Measurements from ENCODE around the gene PLAU. TPM values are rescaled to one million over a fixed set of nuclear protein-coding genes. Genes with fewer than 3 reads are reported as not detected.

PLAU gene
- total RNA-seq: 137 and 470 TPM in 2 replicates

- no peak for DNase-seq (ENCODE audit: extremely low read depth, low read depth, low spot score)
Observed at GRCh38 chr10:73910764-73911552, at the start of gene PLAU. PLAU (plus strand) TSS chr10:73911132; CDS start chr10:73911556, 424 bp downstream.

- no peak for DNase-seq (ENCODE audit: extremely low read depth, low read depth, low spot score)
Observed at GRCh38 chr10:73862011-73862410, 48.9 kb upstream of the PLAU start.

- DNase-seq (ENCODE audit: extremely low read depth, low read depth, low spot score): no peak
Observed at GRCh38 chr10:73863039-73863817, 47.7 kb upstream of the PLAU start.

GRCh38 chr10:73864229-73864628 lies 46.7 kb upstream of the PLAU start:
- DNase-seq (ENCODE audit: extremely low read depth, low read depth, low spot score): no peak

GRCh38 chr10:73865107-73865458 lies 45.8 kb upstream of the PLAU start:
- no peak for DNase-seq (ENCODE audit: extremely low read depth, low read depth, low spot score)

GRCh38 chr10:73865459-73866442 lies 45.2 kb upstream of the PLAU start:
- DNase-seq (ENCODE audit: extremely low read depth, low read depth, low spot score): no peak

GRCh38 chr10:73866621-73867020 lies 44.3 kb upstream of the PLAU start:
- DNase-seq (ENCODE audit: extremely low read depth, low read depth, low spot score): no peak

- no peak for DNase-seq (ENCODE audit: extremely low read depth, low read depth, low spot score)
Observed at GRCh38 chr10:73867126-73867807, 43.7 kb upstream of the PLAU start.

GRCh38 chr10:73867871-73868631 lies 42.9 kb upstream of the PLAU start:
- no peak for DNase-seq (ENCODE audit: extremely low read depth, low read depth, low spot score)

- DNase-seq (ENCODE audit: extremely low read depth, low read depth, low spot score): no peak
Observed at GRCh38 chr10:73868655-73869195, 42.2 kb upstream of the PLAU start.

- DNase-seq (ENCODE audit: extremely low read depth, low read depth, low spot score): no peak
Observed at GRCh38 chr10:73871295-73872189, 39.4 kb upstream of the PLAU start.

GRCh38 chr10:73872190-73872710 lies 38.7 kb upstream of the PLAU start:
- no peak for DNase-seq (ENCODE audit: extremely low read depth, low read depth, low spot score)

GRCh38 chr10:73873142-73873837 lies 37.6 kb upstream of the PLAU start:
- DNase-seq (ENCODE audit: extremely low read depth, low read depth, low spot score): no peak

- DNase-seq (ENCODE audit: extremely low read depth, low read depth, low spot score): no peak
Observed at GRCh38 chr10:73873838-73874215, 37.1 kb upstream of the PLAU start.

- no peak for DNase-seq (ENCODE audit: extremely low read depth, low read depth, low spot score)
Observed at GRCh38 chr10:73874267-73875138, 36.4 kb upstream of the PLAU start, which contains the start of gene CAMK2G. CAMK2G (minus strand) TSS chr10:73874555; CDS start chr10:73874461, 94 bp downstream.

GRCh38 chr10:73875139-73875475 lies 35.8 kb upstream of the PLAU start:
- no peak for DNase-seq (ENCODE audit: extremely low read depth, low read depth, low spot score)

- no peak for DNase-seq (ENCODE audit: extremely low read depth, low read depth, low spot score)
Observed at GRCh38 chr10:73876157-73876556, 34.8 kb upstream of the PLAU start.

All from glomerular endothelial cell (primary cell).